ENCODE measurements around the gene COG3. TPM values are rescaled to one million over a fixed set of nuclear protein-coding genes. Genes with fewer than 3 reads are reported as not detected.
A peak's percentile ranks its signal among the peaks of the same experiment; 100 is the strongest.
"Not testable (repeated sequence)": the region's sequence is repeated elsewhere in the genome, so short reads cannot be mapped to it uniquely, and the experiment has no call there.

COG3 gene
- 17.3 TPM for polyA plus RNA-seq (2013, experiment 1 of 2; ENCODE audit: insufficient read length)
- 16.2 TPM for polyA plus RNA-seq (2013, experiment 2 of 2; ENCODE audit: insufficient read length)

GRCh38 chr13:45464687-45465453 lies at the start of gene COG3:
Gene COG3, plus strand, starts transcription at chr13:45464939. Its CDS starts 98 bp downstream, at chr13:45465037.
- DNase-seq: peak; percentile 98

GRCh38 chr13:45415112-45415511 lies 49.6 kb upstream of the COG3 start:
- DNase-seq: no peak

GRCh38 chr13:45416516-45417128 lies 48.1 kb upstream of the COG3 start:
- DNase-seq: no peak

GRCh38 chr13:45417790-45418534 lies 46.8 kb upstream of the COG3 start, which contains the start of gene SLC25A30:
Gene SLC25A30, minus strand, starts transcription at chr13:45418373. Its CDS starts 6,948 bp downstream, at chr13:45411425.
- DNase-seq: peak; percentile 90

GRCh38 chr13:45419389-45419788 lies 45.4 kb upstream of the COG3 start:
- not testable (repeated sequence) for DNase-seq

GRCh38 chr13:45419945-45420344 lies 44.8 kb upstream of the COG3 start:
- DNase-seq: no peak

- no peak for DNase-seq
Observed at GRCh38 chr13:45422731-45423292, 41.9 kb upstream of the COG3 start.

GRCh38 chr13:45426056-45426841 lies 38.5 kb upstream of the COG3 start:
- not testable (repeated sequence) for DNase-seq

GRCh38 chr13:45432737-45433380 lies 31.9 kb upstream of the COG3 start:
- DNase-seq: no peak

GRCh38 chr13:45433381-45433790 lies 31.4 kb upstream of the COG3 start:
- DNase-seq: no peak

GRCh38 chr13:45434556-45435371 lies 30.0 kb upstream of the COG3 start:
- DNase-seq: no peak

GRCh38 chr13:45436332-45436731 lies 28.4 kb upstream of the COG3 start:
- no peak for DNase-seq

GRCh38 chr13:45436953-45437352 lies 27.8 kb upstream of the COG3 start:
- no peak for DNase-seq

- DNase-seq: no peak
Observed at GRCh38 chr13:45437947-45438346, 26.8 kb upstream of the COG3 start.

GRCh38 chr13:45439008-45439407 lies 25.7 kb upstream of the COG3 start:
- no peak for DNase-seq

- DNase-seq: peak; percentile 20
Observed at GRCh38 chr13:45439781-45440462, 24.8 kb upstream of the COG3 start.

GRCh38 chr13:45441633-45442032 lies 23.1 kb upstream of the COG3 start:
- DNase-seq: peak; percentile 19

- no peak for DNase-seq
Observed at GRCh38 chr13:45445053-45445452, 19.7 kb upstream of the COG3 start.

- DNase-seq: peak; percentile 82
Observed at GRCh38 chr13:45446181-45446580, 18.6 kb upstream of the COG3 start.
